ENCODE data around the gene TOMM6. TPM values are rescaled to one million over a fixed set of nuclear protein-coding genes. Genes with fewer than 3 reads are reported as not detected.

Gene TOMM6
- total and polyA plus RNA-seq, 4 donors: 48.2 to 123 (median 86.1) TPM

GRCh38 chr6:41814629-41815028 is 27.1 kb downstream of the TOMM6 start:
- no peak overlapping the region for H3K9ac ChIP-seq (ENCODE audit: low read depth in 1 of 2, low read length in 2 of 2)
- H3K27me3 ChIP-seq (ENCODE audit: control insufficient read depth in 4 of 4, insufficient read depth in 4 of 4, low read length in 3 of 4): no peaks in the 10 kb centered on the region
- H3K4me1 ChIP-seq (ENCODE audit: control insufficient read depth in 4 of 4, insufficient read depth in 4 of 4, low read length in 3 of 4): no peaks in the 10 kb centered on the region
- H3K4me3 ChIP-seq (ENCODE audit: low read depth in 1 of 3, low read length in 3 of 3): no peak overlapping the region
- H3K36me3 ChIP-seq (ENCODE audit: control insufficient read depth in 4 of 4, insufficient read depth in 3 of 4, low read depth in 1 of 4, low read length in 3 of 4): no peaks in the 10 kb centered on the region
- no peak for TF ChIP-seq ZBTB33 (IDR thresholded peaks at IDR 0.05)
- TF ChIP-seq HNF4G (IDR thresholded peaks at IDR 0.05): no peak
- no peak for TF ChIP-seq NR2F2 (IDR thresholded peaks at IDR 0.05)
- no peak for TF ChIP-seq FOXA2 (IDR thresholded peaks at IDR 0.05)
- no peak for TF ChIP-seq HNF4A (conservative IDR thresholded peaks at IDR 0.05)
- no peak for TF ChIP-seq ATF3 (IDR thresholded peaks at IDR 0.05)
- no peak for TF ChIP-seq REST (IDR thresholded peaks at IDR 0.05)
- H3K9me3 ChIP-seq (ENCODE audit: control insufficient read depth in 4 of 4, low read length in 3 of 4): no peaks in the 10 kb centered on the region
- 90% methylated on average over 4 of the region's 4 CpGs for WGBS
- H3K27ac ChIP-seq (ENCODE audit: low read depth in 1 of 2, low read length in 2 of 2): no peak overlapping the region
- DNase-seq (ENCODE audit: low spot score): no peak

GRCh38 chr6:41815587-41815986 is 28.1 kb downstream of the TOMM6 start:
- no peaks in the 10 kb centered on the region for H3K4me1 ChIP-seq (ENCODE audit: control insufficient read depth in 4 of 4, insufficient read depth in 4 of 4, low read length in 3 of 4)
- TF ChIP-seq HNF4G (IDR thresholded peaks at IDR 0.05) (no peak), FOXA1 (IDR thresholded peaks at IDR 0.05) (no peak), EGR1 (IDR thresholded peaks at IDR 0.05; ENCODE audit: low read depth in 2 of 2) (no peak), TAF1 (conservative IDR thresholded peaks at IDR 0.05) (no peak), ATF3 (IDR thresholded peaks at IDR 0.05) (no peak), RAD21 (IDR thresholded peaks at IDR 0.05) (no peak), MAX (IDR thresholded peaks at IDR 0.05) (no peak), REST (IDR thresholded peaks at IDR 0.05) (no peak), YY1 (IDR thresholded peaks at IDR 0.05) (no peak), JUND (IDR thresholded peaks at IDR 0.05) (no peak), FOXA2 (IDR thresholded peaks at IDR 0.05) (no peak)
- DNase-seq (ENCODE audit: low spot score): no peak
- no peaks in the 10 kb centered on the region for H3K36me3 ChIP-seq (ENCODE audit: control insufficient read depth in 4 of 4, insufficient read depth in 3 of 4, low read depth in 1 of 4, low read length in 3 of 4)
- no peak overlapping the region for H3K9ac ChIP-seq (ENCODE audit: low read depth in 1 of 2, low read length in 2 of 2)
- H3K27me3 ChIP-seq (ENCODE audit: control insufficient read depth in 4 of 4, insufficient read depth in 4 of 4, low read length in 3 of 4): no peaks in the 10 kb centered on the region
- H3K9me3 ChIP-seq (ENCODE audit: control insufficient read depth in 4 of 4, low read length in 3 of 4): no peaks in the 10 kb centered on the region
- WGBS: 90% methylated on average over 1 of the region's 1 CpG
- H3K4me3 ChIP-seq (ENCODE audit: low read depth in 1 of 3, low read length in 3 of 3): no peak overlapping the region
- H3K27ac ChIP-seq (ENCODE audit: low read depth in 1 of 2, low read length in 2 of 2): no peak overlapping the region
